Endometrial microvascular endothelial cells (primary cell): ENCODE measurements around the gene TACC3. TPM values are rescaled to one million over a fixed set of nuclear protein-coding genes. Genes with fewer than 3 reads are reported as not detected.
"Not testable (repeated sequence)": the region's sequence is repeated elsewhere in the genome, so short reads cannot be mapped to it uniquely, and the experiment has no call there.

Source experiments
- in situ Hi-C: cut with HindIII; loops from 2 replicates; pipeline ENCODE4 v1.10.0; 2017; ENCODE audit warnings: low sequenced_read_pairs, low pct_unique_long_range_greater_than_20kb; ENCODE audit errors: inconsistent ontology term
- total RNA-seq: library from RNA; depleted of rRNA; stranded (reverse); fragments of >200 nt; gene quantifications from one replicate; pipeline ENCODE4 v1.2.3, GENCODE V29; 2015; ENCODE audit errors: inconsistent ontology term

The TACC3 gene
- total RNA-seq, 1 donor from 2014 or later = 62.5 TPM

GRCh38 chr4:1695913-1696312 is 25.4 kb upstream of the TACC3 start:
- in situ Hi-C loops = no loop called here

DNA sequence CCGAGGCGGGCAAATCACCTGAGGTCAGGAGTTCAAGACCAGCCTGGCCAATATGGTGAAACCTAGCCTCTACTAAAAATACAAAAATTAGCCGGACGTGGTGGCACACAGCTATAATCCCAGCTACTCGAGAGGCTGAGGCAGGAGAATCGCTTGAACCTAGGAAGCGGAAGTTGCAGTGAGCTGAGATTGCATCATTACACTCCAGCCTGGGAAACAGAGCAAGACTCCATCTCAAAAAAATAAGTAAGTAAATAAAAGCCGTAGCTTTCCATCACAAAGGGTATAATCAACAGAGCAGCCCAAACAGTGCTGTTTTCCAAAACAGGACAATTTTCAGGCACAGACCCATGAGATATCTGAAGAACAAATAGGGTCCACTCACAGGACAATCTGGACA is 19.6 kb upstream of the TACC3 start:
- in situ Hi-C loops = not testable (repeated sequence)

GRCh38 chr4:1703867-1704266 is 17.5 kb upstream of the TACC3 start:
- in situ Hi-C loops = no loop called here

DNA sequence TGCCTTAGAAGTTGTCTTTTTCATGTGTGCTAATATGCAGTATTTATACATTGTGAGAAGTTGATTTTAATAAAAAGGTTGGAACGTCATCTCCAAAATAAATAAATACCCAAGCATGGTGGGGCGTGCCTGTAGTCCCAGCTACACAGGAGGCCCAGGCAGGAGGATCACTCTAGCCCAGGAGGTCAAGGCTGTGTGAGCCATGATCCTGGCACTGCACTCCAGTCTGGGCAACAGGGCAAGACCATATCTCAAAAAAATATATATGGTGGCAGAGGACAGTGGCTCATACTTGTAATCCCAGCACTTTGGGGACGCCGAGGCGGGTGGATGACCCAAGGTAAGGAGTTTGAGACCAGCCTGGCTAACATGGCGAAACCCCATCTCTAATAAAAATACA is 15.6 kb upstream of the TACC3 start:
- in situ Hi-C loops = no loop called here

GRCh38 chr4:1706358-1706757 is 15.0 kb upstream of the TACC3 start:
- in situ Hi-C loops = no loop called here

- in situ Hi-C loops = no loop called here
These were observed 12.7 kb upstream of the TACC3 start for GRCh38 chr4:1708581-1708980.

- in situ Hi-C loops = no loop called here
These were observed 10.2 kb upstream of the TACC3 start for GRCh38 chr4:1711055-1711570.

- in situ Hi-C loops = no loop called here
These were observed 9.6 kb upstream of the TACC3 start for GRCh38 chr4:1711571-1712215.

DNA sequence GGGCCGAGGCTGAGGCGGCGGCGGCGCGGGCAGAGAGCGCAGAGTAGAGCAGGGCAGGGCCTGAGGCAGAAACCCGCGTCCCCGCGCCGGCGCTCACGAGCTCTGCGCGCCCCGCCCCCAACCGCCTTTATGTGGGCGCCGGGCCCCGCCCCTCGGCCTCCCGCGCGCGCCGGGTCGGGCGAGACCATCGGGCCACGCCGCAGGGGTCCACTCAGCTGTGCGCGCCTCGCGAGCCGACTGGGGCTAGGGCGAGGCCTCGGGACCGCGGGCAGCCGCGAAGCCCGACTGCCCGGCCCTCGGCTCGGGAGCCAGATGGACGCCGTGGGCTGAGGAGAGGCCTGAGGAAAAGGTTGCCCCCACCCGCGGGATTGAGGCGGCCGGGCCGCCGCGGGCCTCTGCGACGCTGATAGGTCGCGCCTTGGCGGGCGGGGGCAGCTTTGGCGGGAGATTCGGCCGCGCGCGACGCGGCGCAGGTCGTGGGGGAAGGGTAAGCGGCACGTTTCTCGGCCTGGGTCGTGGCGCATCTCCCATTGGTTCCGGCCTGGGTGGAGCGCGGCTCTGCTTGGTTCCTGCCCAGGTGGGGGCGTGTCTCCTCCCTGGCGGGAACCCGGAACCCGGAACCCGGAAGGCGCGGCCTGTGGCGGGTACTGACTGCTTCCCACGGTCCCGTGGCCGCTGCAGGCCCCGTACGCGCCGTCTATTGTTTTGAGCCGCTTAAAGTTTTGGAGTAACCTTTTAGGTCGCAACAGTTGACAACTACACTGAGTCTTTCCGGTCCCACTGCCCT is 8.9 kb upstream of the TACC3 start, which contains the start of gene SLBP:
TSS of gene SLBP (minus strand) at position 104 of the 787 bp plus-strand sequence. CDS start 131 bp downstream, outside the sequence.
- in situ Hi-C loops = no loop called here

DNA sequence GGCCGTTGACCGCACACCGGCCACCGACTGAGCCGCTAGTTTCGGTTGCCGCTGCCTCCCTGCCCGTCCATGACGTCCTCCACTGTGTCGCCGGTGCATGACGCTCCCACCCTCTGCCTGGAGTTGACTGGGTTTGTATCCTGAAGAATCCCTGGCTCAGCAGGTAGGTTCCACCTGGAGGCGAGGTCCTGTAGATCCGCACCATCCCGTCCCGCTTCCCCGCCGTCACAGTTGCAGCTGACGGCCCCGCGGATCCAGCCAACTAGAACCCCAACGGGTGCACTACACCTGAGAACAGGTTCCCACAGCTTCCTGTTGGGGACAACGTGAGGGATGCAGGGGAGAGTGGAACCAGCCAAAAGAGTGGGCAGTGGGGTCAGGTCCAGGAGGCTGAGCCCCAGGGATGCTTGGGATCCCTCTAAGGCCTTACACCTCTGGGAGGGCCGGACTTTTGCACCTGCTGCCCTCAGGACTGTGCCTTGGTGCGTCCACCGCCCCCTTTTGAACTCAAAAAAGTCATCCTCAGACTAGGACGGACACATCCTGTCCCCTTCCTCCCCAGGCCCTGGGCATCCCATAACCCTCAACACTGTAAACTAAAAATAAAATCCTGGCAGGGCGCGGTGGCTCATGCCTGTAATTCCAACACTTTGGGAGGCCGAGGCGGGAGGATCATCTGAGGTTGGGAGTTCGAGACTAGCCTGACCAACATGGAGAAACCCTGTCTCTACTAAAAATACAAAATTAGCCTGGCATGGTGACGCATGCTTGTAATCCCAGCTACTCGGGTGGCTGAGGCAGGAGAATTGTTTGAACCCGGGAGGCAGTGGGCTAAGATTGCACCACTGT is 8.1 kb upstream of the TACC3 start:
- in situ Hi-C loops = no loop called here

DNA sequence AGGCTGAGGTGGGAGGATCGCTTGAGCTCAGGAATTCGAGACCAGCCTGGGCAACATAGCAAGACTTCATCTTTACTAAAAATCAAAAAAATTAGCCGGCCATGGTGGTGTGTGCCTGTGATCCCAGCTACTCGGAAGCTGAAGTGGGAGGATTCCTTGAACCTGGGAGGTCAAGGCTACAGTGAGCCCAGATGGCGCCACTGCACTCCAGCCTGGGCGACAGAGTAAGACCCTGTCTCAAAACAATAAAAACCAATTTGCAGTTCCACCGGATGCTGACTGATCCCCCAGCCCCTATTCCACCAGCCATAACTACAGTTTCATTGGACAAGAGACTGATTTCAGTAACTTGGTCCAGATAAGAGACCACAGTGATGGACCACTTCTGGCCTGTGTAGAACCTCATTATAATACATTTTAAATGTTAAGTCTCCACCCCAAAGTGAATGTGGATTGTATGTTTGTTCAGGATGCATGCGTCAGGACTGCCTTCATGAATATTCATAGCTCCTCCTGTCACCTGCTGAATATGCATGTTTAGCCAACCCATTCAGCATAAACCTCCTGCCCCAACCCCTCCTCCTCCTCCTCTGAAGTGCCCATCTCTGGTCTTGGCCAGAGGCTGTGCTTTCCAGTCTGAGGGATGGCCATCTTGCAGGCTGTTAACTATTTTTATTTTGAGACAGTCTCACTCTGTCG is 6.9 kb upstream of the TACC3 start:
- in situ Hi-C loops = no loop called here

- in situ Hi-C loops = no loop called here
These were observed 6.1 kb upstream of the TACC3 start for GRCh38 chr4:1715002-1715758.

DNA sequence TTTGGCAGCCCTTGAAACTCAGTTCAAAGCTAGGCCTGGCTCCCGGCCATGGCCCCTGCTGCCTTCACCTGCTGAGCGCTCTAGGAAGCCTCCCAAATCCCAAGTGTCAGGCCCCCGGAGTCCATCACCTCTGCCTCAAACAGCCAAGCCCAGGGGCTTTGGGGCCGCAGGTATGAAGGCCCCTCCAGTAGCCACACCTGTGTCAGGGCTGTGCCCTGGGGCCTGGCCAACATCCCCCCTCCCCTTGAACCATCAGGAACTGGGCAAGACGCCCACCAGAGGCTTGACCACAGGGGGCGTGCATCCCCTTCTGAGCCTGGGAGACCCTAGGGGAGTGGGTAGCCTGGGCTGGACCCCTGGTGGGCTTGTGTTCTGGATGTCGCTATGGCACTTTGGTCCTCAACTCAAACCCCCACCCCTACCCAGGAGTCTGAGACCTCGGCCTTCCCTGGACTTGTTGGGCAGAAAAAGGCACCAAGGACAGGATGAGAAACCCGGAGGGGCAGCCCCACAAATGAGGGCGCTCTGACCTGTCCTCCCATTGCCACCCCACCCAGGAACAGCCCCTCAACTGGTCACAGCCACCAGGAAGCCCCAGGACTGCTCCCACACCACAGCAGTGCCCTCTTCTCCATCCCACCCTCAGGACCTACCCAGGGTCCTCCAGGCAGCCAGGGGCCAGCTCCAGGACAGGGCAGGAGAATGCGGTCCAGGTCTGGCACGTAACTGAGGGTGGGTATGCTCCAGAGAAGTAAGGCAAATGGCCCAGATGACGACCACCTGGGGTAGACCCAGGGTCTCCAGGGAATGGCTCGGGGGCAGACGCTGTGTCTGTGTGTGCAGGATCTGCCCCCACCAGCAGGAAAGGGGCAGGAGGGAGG is 5.0 kb upstream of the TACC3 start:
- in situ Hi-C loops = no loop called here

GRCh38 chr4:1717129-1718094 is 3.9 kb upstream of the TACC3 start:
- in situ Hi-C loops = no loop called here

GRCh38 chr4:1718095-1718850 is 3.0 kb upstream of the TACC3 start:
- in situ Hi-C loops = no loop called here
